Amniotic epithelial cell (primary cell): ENCODE measurements around the gene ATP6V0A1.
A peak's percentile ranks its signal among the peaks of the same experiment; 100 is the strongest.

Experiments used
- DNase-seq: peaks from one replicate; pipeline ENCODE4 v3.0.0-alpha.2; 2010; ENCODE audit warnings: low read depth

ATP6V0A1 gene

DNA sequence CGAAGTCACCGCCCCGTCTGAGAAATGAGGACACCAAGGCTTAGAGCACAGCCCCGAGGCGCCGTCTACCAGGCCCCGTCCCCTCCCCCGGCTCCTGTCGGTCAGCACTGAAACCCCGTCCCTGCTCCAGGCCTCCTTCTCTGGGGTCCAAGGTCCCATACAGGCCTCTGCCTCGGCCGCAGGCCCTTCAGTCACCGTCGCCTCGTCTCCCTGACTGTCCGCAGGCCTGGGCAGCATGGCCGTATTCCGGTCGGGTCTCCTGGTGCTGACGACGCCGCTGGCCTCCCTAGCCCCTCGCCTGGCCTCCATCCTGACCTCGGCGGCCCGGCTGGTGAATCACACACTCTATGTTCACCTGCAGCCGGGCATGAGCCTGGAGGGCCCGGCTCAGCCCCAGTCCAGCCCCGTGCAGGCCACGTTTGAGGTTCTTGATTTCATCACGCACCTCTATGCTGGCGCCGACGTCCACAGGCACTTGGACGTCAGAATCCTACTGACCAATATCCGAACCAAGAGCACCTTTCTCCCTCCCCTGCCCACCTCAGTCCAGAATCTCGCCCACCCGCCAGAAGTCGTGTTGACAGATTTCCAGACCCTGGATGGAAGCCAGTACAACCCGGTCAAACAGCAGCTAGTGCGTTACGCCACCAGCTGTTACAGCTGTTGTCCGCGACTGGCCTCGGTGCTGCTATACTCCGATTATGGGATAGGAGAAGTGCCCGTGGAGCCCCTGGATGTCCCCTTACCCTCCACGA is 103.9 kb downstream of the ATP6V0A1 start:
- DNase-seq: peak; percentile 42

DNA sequence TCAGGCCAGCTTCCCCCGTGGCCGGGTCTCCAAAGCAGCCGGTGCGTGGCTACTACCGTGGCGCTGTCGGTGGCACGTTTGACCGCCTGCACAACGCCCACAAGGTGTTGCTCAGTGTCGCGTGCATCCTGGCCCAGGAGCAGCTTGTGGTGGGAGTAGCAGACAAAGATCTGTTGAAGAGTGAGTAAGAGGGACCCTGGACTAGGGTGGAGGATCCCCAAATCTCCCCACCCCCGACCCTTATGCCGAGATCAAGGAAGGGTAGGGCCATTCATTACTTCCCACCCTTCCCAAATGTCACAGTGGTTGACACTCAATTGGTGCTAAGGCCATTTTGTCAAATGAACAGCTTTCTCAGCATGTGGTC is 104.4 kb downstream of the ATP6V0A1 start:
- DNase-seq: no peak

DNA sequence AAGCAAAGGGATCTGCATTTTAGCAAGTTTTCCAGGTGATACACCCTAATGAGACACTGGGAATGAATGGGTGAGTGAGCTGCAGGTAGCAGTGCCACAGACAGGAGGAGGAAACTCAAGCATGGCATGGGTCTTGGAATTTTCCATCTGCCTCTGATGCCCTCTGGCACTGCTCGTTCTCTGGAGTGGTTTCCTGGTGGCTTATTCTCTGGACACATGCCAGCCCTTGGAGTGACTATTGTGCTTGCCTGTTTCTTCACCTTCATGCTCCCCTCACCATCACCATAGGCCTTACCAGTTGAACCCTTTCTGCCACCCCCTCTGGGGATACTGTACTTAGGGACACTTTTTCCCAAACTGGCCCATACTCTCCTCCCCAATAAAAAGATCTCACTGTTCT is 104.9 kb downstream of the ATP6V0A1 start:
- DNase-seq: no peak

DNA sequence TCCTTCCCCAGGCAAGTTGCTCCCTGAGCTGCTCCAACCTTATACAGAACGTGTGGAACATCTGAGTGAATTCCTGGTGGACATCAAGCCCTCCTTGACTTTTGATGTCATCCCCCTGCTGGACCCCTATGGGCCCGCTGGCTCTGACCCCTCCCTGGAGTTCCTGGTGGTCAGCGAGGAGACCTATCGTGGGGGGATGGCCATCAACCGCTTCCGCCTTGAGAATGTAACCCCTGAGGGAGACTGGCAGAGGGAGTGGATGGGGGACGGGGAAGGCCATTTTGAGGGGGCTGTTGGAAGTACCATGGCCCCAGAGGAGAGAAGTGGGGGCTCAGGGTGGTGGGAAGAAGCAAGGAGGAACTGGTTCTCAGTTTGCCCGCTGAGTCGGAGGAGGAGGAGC is 105.3 kb downstream of the ATP6V0A1 start:
- no peak for DNase-seq

DNA sequence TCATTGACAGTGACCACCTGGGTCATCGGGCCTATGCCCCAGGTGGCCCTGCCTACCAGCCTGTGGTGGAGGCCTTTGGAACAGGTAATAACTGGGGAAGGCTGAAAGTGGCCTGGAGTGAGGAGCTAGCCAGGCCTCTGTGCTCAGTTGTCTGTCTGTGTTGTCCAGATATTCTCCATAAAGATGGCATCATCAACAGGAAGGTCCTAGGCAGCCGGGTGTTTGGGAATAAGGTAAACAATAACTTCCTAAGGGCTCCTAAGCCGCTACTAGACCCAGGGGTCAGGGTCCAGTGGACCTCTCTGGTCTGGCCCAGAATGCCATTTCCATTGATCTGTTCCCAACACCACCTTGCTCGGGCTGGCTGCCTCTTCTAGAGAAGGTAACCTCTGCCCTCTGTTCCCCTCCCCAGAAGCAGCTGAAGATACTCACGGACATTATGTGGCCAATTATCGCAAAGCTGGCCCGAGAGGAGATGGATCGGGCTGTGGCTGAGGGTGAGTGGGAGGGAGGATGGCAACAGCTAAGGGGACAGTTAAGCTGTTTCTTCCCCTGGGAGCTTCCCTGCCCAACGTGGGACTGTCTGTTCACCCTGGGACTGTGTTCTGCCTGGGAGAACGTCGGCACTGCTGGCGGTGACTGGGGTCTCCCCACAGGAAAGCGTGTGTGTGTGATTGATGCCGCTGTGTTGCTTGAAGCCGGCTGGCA is 106.3 kb downstream of the ATP6V0A1 start:
- no peak for DNase-seq

DNA sequence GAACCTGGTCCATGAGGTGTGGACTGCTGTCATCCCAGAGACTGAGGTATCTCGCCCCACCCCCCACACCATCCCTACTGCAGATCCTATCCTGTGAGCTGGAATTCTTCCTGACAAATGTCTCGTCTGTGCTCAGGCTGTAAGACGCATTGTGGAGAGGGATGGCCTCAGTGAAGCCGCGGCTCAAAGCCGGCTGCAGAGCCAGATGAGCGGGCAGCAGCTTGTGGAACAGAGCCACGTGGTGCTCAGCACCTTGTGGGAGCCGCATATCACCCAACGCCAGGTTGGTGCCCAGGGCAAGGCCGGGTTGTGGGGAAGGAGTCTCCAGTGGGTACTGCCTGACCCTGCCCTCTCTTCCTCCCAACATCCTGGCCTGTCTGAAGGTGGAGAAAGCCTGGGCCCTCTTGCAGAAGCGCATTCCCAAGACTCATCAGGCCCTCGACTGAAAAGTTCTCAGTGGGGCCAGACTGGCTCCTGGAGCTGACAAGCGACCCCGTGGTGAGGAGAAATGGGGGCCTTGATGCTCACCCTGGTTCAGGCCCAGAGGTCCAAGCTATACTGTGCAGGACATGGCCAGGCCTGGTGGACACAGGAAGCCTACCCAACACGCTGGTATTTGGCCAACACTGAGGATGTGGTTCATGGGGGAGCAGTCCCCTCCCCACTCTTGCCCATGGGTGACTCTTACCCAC is 107.0 kb downstream of the ATP6V0A1 start:
- no peak for DNase-seq

DNA sequence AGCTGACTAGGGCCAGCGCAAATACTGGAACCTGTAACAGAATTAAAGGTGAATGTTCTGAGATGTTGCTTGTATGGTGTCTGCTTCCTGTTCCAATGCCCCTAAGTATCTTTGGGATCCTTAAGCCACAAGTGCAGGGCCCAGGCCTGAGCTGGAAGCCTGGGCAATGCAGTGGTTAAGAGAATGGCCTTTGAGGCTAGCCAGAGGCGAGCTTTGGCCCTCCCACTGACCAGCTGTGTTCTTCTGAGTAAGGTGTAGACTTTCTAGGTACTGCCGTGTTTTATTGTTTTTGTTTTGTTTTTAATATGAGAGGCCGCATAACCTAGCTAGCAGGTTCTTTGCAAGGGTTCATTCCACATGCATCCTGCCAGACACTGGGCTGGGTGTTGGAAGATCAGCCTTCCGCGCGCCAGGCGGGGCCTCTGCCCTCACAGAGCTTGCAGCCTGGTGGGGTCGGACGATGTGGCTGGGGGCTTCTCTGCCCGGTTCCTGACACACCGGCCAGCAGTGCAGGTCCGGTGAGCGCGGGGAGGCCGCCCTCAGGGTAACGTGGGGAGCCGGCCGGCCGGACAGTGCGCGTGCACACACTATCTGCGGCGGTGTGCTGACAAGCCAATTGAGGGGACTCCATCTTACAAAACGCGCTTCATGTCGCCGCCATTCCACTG is 107.7 kb downstream of the ATP6V0A1 start:
- DNase-seq: no peak

DNA sequence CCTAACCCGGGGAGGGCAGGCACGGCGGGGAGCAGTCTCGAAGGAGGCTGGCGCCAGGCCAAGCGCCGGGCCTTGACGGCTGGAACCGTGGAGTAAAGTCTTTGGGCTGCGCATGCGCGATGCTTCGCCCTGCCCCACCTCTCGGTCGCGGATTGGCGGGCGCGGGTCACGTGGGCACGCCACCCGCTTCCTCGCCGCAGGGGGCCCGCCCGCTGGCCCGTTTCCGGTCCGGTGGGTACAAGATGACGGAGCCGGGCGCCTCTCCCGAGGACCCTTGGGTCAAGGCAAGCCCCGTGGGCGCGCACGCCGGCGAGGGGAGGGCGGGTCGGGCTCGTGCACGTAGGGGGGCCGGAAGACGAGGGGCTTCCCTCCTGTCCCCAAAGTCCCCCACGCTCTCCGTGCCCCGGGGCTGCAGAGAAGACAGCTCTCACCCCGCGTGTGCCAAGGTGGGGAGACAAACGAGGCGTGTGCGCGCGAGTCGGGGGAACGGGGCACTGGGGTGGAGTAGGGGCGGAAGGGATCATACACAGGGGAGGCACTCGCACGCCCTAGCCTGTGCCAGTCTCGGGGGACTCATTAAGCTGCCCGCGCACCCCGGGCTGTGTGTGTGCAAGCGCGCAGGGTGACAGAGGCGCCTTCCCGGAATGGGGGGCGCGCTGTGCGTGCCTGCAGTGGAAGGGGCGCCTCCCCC is 108.3 kb downstream of the ATP6V0A1 start, which contains the start of gene MLX:
Gene MLX (plus strand): TSS at position 218 of the 691 bp plus-strand sequence. CDS start 25 bp downstream, at position 243.
- peak; percentile 75 for DNase-seq

DNA sequence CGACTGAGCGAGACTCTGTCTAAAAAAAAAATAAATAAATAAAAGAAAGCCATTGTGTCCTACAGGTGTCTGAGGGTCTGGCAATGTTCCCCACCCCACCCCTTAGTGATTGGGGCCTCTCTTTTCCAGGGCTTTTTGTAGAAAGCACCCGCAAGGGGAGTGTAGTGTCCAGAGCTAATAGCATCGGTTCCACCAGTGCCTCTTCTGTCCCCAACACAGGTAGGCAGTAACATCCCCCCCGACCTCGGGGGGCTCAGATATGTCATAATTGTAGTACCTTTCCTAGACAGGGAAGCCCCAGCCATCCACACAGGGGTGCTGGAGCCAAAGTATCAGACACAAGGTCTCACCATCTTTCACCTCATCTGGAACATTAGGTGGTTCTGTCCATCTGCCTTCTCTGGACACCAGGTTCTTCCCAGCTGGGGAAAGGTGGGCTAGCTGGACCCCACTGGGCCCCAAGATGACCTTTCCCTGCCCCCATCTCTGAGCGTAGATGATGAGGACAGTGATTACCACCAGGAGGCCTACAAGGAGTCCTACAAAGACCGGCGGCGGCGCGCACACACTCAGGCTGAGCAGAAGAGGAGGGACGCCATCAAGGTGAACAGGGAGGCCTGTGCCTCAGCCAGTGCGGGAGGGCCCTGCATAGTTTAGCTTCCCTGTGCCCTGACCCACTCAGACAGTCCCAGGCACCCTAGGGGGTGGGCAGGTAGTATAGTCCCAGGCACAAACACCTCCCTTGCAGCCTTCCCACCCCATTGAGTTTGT is 109.8 kb downstream of the ATP6V0A1 start:
- no peak for DNase-seq

DNA sequence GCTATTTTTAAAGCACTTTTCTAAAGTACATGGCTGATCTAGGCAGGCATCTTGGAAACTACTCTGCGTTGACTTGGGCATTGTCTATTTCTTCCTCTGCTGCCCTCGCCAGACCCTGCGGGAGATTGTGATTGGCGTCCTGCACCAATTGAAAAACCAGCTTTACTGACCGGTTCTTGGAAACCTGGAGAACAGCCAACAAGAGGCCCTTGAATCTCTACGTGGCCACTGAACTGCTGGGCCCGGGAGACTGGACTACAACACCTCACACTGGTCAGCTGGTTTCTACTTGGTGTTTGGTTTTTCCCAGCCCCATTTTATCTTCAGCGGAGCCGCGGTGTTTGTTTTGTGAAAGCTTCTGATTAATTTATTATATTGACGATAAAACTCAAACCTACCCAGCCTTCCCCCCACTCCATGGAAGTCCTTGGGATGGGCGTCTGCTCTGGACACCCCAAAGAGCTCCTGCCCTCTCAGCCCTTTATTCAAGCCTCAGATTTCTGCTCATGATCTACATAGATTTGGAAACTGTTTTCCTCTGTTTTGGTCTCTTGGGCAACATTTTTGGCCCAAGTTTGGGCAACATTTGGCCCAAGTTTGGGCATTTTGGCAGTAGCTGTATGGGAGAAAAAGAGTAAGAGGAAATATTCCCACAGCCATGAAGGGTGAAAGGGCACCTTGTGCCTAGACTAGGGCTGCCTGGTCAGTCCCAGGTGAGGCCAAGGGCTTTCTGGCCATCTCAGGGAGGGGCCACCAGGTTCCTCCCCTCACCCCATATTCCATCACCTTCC is 113.0 kb downstream of the ATP6V0A1 start:
- no peak for DNase-seq
